K562 (cell line): ENCODE results near the gene HAX1. TPM values are rescaled to one million over a fixed set of nuclear protein-coding genes. Genes with fewer than 3 reads are reported as not detected.
"Not testable (repeated sequence)": the region's sequence is repeated elsewhere in the genome, so short reads cannot be mapped to it uniquely, and the experiment has no call there.

ENCODE experiments used
- ATAC-seq: fragments of 200-7000 bp; cut with Tn5 transposase; 3 replicates; pipeline ENCODE4 v1.9.1; 2020; ENCODE audit warnings: moderate library complexity
- BruUV-seq: library from RNA; stranded (reverse); fragments of 400-500 nt; replicated peaks from 2 replicates; lab custom pipeline; 2021; lab: Mats Ljungman, UMichigan
- CTCF ChIA-PET: fragments of 300-600 bp; formaldehyde crosslinking; extraction: SDS; loops from one replicate; lab custom pipeline; 2021; ENCODE audit warnings: low intra/inter-chr PET ratio; lab: Yijun Ruan, JAX
- POLR2A ChIA-PET: fragments of 300-600, 350-650 bp; sonication (Branson Sonifier 250); formaldehyde crosslinking; extraction: SDS; loops from one replicate; lab custom pipeline; 2021; ENCODE audit warnings: antibody characterized with exemption, inconsistent platforms; lab: Yijun Ruan, JAX
- DNase-seq, 4 experiments: peaks; one replicate each; pipeline versions ENCODE4 v3.0.0 to v3.0.0-alpha.2; 2011 to 2018; ENCODE audit warnings: low spot score in 3 of 4, mixed read lengths in 3 of 4; ENCODE audit errors: extremely low read depth in 1 of 4
- FAIRE-seq: peaks from 2 replicates; lab custom pipeline; 2011; peaks lifted over from hg19 to GRCh38; lab: Jason Lieb, UNC
- H2AFZ ChIP-seq: 2 replicates; pipeline ENCODE4 v1.6.0; 2011; ENCODE audit warnings: low read depth, low read length, control low read depth, inconsistent platforms
- H3K27ac ChIP-seq: fragments of 200-600 bp; 3 replicates; pipeline ENCODE4 v1.8.0; 2011; ENCODE audit warnings: low read depth, mild to moderate bottlenecking, control low read depth, inconsistent platforms, low read length, moderate library complexity, mixed read lengths; ENCODE audit errors: extremely low read depth
- H3K27me3 ChIP-seq, 2 experiments: fragments of 300-600 bp in 1 of 2; 2 replicates in 1 of 2; 3 replicates in 1 of 2; pipeline versions ENCODE4 v1.6.0 to v1.8.0; 2011; ENCODE audit warnings: inconsistent platforms in 2 of 2, low read length in 2 of 2, mild to moderate bottlenecking in 1 of 2, mixed read lengths in 1 of 2, moderate library complexity in 1 of 2; ENCODE audit not compliant: control insufficient read depth in 2 of 2, insufficient read depth in 2 of 2
- H3K36me3 ChIP-seq: fragments of 300-600 bp; 3 replicates; pipeline ENCODE4 v1.8.0; 2011; ENCODE audit warnings: mild to moderate bottlenecking, low read length, inconsistent platforms; ENCODE audit not compliant: control insufficient read depth, insufficient read depth
- H3K4me1 ChIP-seq, 2 experiments: fragments of 200-600 bp in 1 of 2; replicated peaks in 1 of 2; 2 replicates in 1 of 2; 3 replicates in 1 of 2; pipeline versions ENCODE4 v1.5.1 to v1.8.0; 2011; ENCODE audit warnings: inconsistent platforms in 2 of 2, low read length in 2 of 2, mild to moderate bottlenecking in 1 of 2, mixed read lengths in 1 of 2, moderate library complexity in 1 of 2; ENCODE audit not compliant: control insufficient read depth in 2 of 2, insufficient read depth in 2 of 2
- H3K4me2 ChIP-seq: 2 replicates; pipeline ENCODE4 v1.6.1; 2011; ENCODE audit warnings: low read length, control low read depth, inconsistent platforms, mixed read lengths; ENCODE audit not compliant: insufficient read depth
- H3K4me3 ChIP-seq: fragments of 200-600 bp; sonication (generic), shearing (Covaris generic); 2 replicates; pipeline ENCODE4 v1.5.1; 2016; ENCODE audit warnings: control low read depth, inconsistent platforms
- H3K79me2 ChIP-seq: fragments of 200-600 bp; 3 replicates; pipeline ENCODE4 v1.8.0; 2011; ENCODE audit warnings: low read length, inconsistent platforms; ENCODE audit not compliant: control insufficient read depth, insufficient read depth
- H3K9ac ChIP-seq, 2 experiments: 2 replicates each; pipeline versions ENCODE4 v1.6.0 to v1.6.1; 2011; ENCODE audit warnings: low read depth in 2 of 2, low read length in 2 of 2, control low read depth in 1 of 2, inconsistent platforms in 1 of 2, mild to moderate bottlenecking in 1 of 2, mixed read lengths in 1 of 2; ENCODE audit not compliant: insufficient read depth in 1 of 2
- H3K9me1 ChIP-seq: one replicate; pipeline ENCODE4 v1.6.0; 2011; ENCODE audit warnings: inconsistent platforms, mild to moderate bottlenecking, low read length, moderate library complexity; ENCODE audit not compliant: control insufficient read depth, insufficient read depth
- H3K9me3 ChIP-seq: replicated peaks from 2 replicates; pipeline ENCODE4 v1.5.1; 2011; ENCODE audit warnings: low read depth, low read length, inconsistent platforms; ENCODE audit not compliant: control insufficient read depth, insufficient read depth
- H4K20me1 ChIP-seq: replicated peaks from 2 replicates; pipeline ENCODE4 v1.6.1; 2011; ENCODE audit warnings: low read length, inconsistent platforms, mixed read lengths; ENCODE audit not compliant: control insufficient read depth, insufficient read depth
- BCL6 ChIP-seq: fragments of 250-450 bp; sonication (Bioruptor Pico); IDR thresholded peaks from 2 replicates; pipeline ENCODE4 v1.4.0; 2020
- BCOR ChIP-seq: fragments of 450-650 bp; IDR thresholded peaks from 2 replicates; pipeline ENCODE4 v1.6.1; 2016
- BRCA1 ChIP-seq, 2 experiments: fragments of 450-650 bp in 1 of 2; sonication (generic) in 1 of 2; formaldehyde crosslinking in 1 of 2; IDR thresholded peaks; 2 replicates each; pipeline versions ENCODE4 v1.5.0 to v1.6.1; 2017 to 2020; ENCODE audit warnings: mild to moderate bottlenecking in 1 of 2, missing genetic modification reagents in 1 of 2
- CHAMP1 ChIP-seq: fragments of 450-650 bp; IDR thresholded peaks from 2 replicates; pipeline ENCODE4 v1.6.1; 2016; ENCODE audit warnings: mild to moderate bottlenecking
- CREM ChIP-seq: IDR thresholded peaks from 2 replicates; pipeline ENCODE4 v1.6.1; 2014; ENCODE audit warnings: antibody characterized with exemption, low read depth
- CTCF ChIP-seq, 3 experiments: IDR thresholded peaks in 2 of 3; conservative IDR thresholded peaks in 1 of 3; 2 replicates each; pipeline ENCODE4 v1.5.1; 2011 to 2012; ENCODE audit warnings: low read length in 3 of 3, mild to moderate bottlenecking in 3 of 3, control low read depth in 2 of 3, improper control_type of control experiment in 1 of 3, inconsistent platforms in 1 of 3, low read depth in 1 of 3, mixed read lengths in 1 of 3, moderate library complexity in 1 of 3; ENCODE audit not compliant: insufficient read depth in 2 of 3
- IFI16 ChIP-seq: fragments of 250-450 bp; sonication (Bioruptor Pico); IDR thresholded peaks from 2 replicates; pipeline ENCODE4 v2.1.2; 2022; ENCODE audit warnings: mild to moderate bottlenecking, inconsistent platforms
- MBD1 ChIP-seq: fragments of 250-450 bp; sonication (Bioruptor Pico); IDR thresholded peaks from 2 replicates; pipeline ENCODE4 v1.8.0; 2022; ENCODE audit warnings: inconsistent platforms
- NCOA6 ChIP-seq: fragments of 450-650 bp; IDR thresholded peaks from 2 replicates; pipeline ENCODE4 v1.6.1; 2017; ENCODE audit warnings: mild to moderate bottlenecking
- OTX1 ChIP-seq: fragments of 450-650 bp; formaldehyde crosslinking; IDR thresholded peaks from 2 replicates; pipeline ENCODE4 v1.4.0; 2022; ENCODE audit warnings: mild to moderate bottlenecking
- POLR2AphosphoS2 ChIP-seq: IDR thresholded peaks from 2 replicates; pipeline ENCODE4 v1.6.1; 2012; ENCODE audit warnings: low read length, improper control_type of control experiment
- SAFB2 ChIP-seq: fragments of 200-400 bp; formaldehyde crosslinking; IDR thresholded peaks from 2 replicates; pipeline ENCODE4 v1.6.1; 2018; ENCODE audit warnings: borderline replicate concordance, low read length, low read depth, moderate library complexity; ENCODE audit not compliant: severe bottlenecking
- WGBS: fragments of 100-300 bp; shearing (Covaris generic); methylation state at CpG from one replicate; pipeline ENCODE4 v1.1.6; 2016; ENCODE audit warnings: low coverage, mixed read lengths; ENCODE audit not compliant: insufficient coverage; ENCODE audit errors: missing lambda C conversion rate; 5-methylcytosine and 5-hydroxymethylcytosine counted together
- in situ Hi-C: fragments of 300-500 bp; cut with MboI; formaldehyde crosslinking; loops from 4 replicates; pipeline ENCODE4 v1.15.0; 2018; ENCODE audit warnings: inconsistent platforms, mixed read lengths
- intact Hi-C: fragments of 100-400 bp; cut with micrococcal nuclease; formaldehyde crosslinking; loops from 2 replicates; pipeline ENCODE4 v1.14.2; 2022
- polyA plus RNA-seq, 8 experiments: library from polyadenylated mRNA; depleted of rRNA in 4 of 8; stranded (reverse) in 5 of 8; unstranded in 3 of 8; fragments of >200 nt; fragmentation: Nextera tagmentation in 2 of 8; fragmentation: Illumina TruSeq in 1 of 8; extraction: Ambion mirVana in 2 of 8; extraction: Trizol in 1 of 8; gene quantifications; 2 replicates each; pipeline versions ENCODE4 v1.2.1 to v1.2.3, GENCODE V29; 2011 to 2014; ENCODE audit warnings: inconsistent platforms in 1 of 8, missing spikeins in 1 of 8
- total RNA-seq, 7 experiments: library from RNA; depleted of rRNA in 6 of 7; stranded (reverse); fragments of >200 nt in 6 of 7; fragmentation: Illumina TruSeq in 2 of 7; extraction: Trizol in 2 of 7; gene quantifications; 2 replicates each; pipeline versions ENCODE4 v1.2.1 to v1.2.3, GENCODE V29; 2011 to 2021; ENCODE audit warnings: low replicate concordance in 1 of 7

The HAX1 gene
- total and polyA plus RNA-seq, 9 of the 15 experiments (the other 6 are each of a cell fraction or from before 2014, with no cell fraction given): 143 to 492 (median 234) TPM

- TF ChIP-seq IFI16 (CRISPR knock-in tag) (no peak), BRCA1 (IDR thresholded peaks at IDR 0.05) (no peak), BRCA1 (CRISPR knock-in tag; IDR thresholded peaks at IDR 0.05) (no peak), SAFB2 (no peak), POLR2AphosphoS2 (0 out of 2 replicates have a peak, but pooled peaks have one; percentile 41), CREM (no peak), MBD1 (CRISPR knock-in tag) (no peak), CTCF (IDR thresholded peaks at IDR 0.05 in 2 of 3, conservative IDR thresholded peaks at IDR 0.05 in 1 of 3; ENCODE audit: insufficient read depth in 2 of 3, low read depth in 1 of 3, low read length in 3 of 3) (peak; percentile 62 to 73 (median 66)), BCL6 (no peak), BCOR (0 out of 2 replicates have a peak, but pooled peaks have one; percentile 15), NCOA6 (no peak), CHAMP1 (peak; percentile 55; the same call in 1 of the 2 replicates), OTX1 (no peak)
- TF ChIP-seq, all 486 proteins: peak for 17
Observed at GRCh38 chr1:154276797-154277196, 4.4 kb downstream of the HAX1 start (continued).

- FAIRE-seq, H3K4me3 ChIP-seq, H4K20me1 ChIP-seq, H3K36me3 ChIP-seq, H3K9ac ChIP-seq, H3K27me3 ChIP-seq, H3K9me1 ChIP-seq, BruUV-seq, DNase-seq, H3K27ac ChIP-seq, ATAC-seq, intact Hi-C loops, H3K4me2 ChIP-seq, H3K79me2 ChIP-seq, H2AFZ ChIP-seq, CTCF ChIA-PET, in situ Hi-C loops, H3K9me3 ChIP-seq: not testable (repeated sequence)
- peaks cover 10 to 12% of the 10 kb centered on the region in 2 experiments; a peak in 4 of 5 replicates for H3K4me1 ChIP-seq
- POLR2A ChIA-PET: interaction anchor here (1.2 kb wide), 1 partner anchor 9 kb away, joined by 3 read pairs; no protein-coding TSS in a partner anchor
- no CpG with 5 or more reads among the region's 30 CpGs for WGBS
Observed at GRCh38 chr1:154287591-154287990, 15.2 kb downstream of the HAX1 start.
